NOMO-1 (cell line): Measurements from ENCODE around the gene ZMIZ1.
"Not testable (repeated sequence)": the region's sequence is repeated elsewhere in the genome, so short reads cannot be mapped to it uniquely, and the experiment has no call there.

Experiments
- DNase-seq, 2 experiments: peaks; one replicate each; lab custom pipeline; 2025; ENCODE audit not compliant: unreplicated experiment in 2 of 2; lab: John Stamatoyannopoulos, UW

Gene ZMIZ1

GRCh38 chr10:79030705-79031104 is 38.1 kb upstream of the ZMIZ1 start:
- DNase-seq, result no peak

GRCh38 chr10:79031723-79032122 is 37.0 kb upstream of the ZMIZ1 start:
- DNase-seq, result no peak

- no peak for DNase-seq
These were observed 34.4 kb upstream of the ZMIZ1 start for GRCh38 chr10:79034271-79034876.

DNA sequence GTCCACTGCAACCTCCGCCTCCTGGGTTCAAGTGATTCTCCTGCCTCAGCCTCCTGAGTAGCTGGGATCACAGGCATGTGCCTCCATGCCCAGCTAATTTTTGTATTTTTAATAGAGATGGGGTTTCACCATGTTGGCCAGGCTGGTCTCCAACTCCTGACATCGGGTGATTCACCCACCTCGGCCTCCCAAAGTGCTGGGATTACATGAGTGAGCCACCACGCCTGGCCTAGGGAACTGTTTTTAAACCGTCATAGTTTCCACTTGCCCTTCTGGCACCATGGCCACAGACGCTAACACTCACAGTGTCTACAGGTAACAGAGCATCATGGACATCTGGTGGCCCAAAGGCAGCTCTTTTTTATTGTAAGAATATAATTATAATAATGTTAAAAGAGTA is 32.4 kb upstream of the ZMIZ1 start:
- not testable (repeated sequence) for DNase-seq

GRCh38 chr10:79038104-79038840 is 30.5 kb upstream of the ZMIZ1 start:
- no peak for DNase-seq

- DNase-seq, result no peak
These were observed 29.9 kb upstream of the ZMIZ1 start for GRCh38 chr10:79038841-79039201.

- no peak for DNase-seq
These were observed 25.9 kb upstream of the ZMIZ1 start for GRCh38 chr10:79042639-79043411.

- DNase-seq, result no peak
These were observed 24.6 kb upstream of the ZMIZ1 start for GRCh38 chr10:79044036-79044632.

DNA sequence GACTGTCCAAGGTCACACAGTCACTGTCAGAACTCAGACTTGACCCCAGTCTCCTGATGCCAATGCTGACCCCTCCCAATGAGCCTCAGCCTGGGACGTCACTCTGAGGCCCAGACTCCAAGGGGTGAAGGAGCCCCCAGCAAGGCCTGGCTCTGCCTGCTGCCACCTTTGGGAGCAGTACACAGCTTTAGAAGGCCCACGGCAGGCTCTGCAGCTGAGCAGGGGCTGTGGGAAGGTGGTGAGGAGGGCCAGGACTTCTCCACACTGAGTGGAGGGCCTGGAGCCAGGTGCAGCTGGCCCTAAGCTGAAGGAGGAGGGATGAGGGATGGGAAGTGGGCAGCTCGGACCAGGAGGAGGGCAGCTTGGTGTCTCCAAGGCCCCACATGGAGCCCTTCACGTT is 23.9 kb upstream of the ZMIZ1 start:
- DNase-seq, result no peak

DNA sequence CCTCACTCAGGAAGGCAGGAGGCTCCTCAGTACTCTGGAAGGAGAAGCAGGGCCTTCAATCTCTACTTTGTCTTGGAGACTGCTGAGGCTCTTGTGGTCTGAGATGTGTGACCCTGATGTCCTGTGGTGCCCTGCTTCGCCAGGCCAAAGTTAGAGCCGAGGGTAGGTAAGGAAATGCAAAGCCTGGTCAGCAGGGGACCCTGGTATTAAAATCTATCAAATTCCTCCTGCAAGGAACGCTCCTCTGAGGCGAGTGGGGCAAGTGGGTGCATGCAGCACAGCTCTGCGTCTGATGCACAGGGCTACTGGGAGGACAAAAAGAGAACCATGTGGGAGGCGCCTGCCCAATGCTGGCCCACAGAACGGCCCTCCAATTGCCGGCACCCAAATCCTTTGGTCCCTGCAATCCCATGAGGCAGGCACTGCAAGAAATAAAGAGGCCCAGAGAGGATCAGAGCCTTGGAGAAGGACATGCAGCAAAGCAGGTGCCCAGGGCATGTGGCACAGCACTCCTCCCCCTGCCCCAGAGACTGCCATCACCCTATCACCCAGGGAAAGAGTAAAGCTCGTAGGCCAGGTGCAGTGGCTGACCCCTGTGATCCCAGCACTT is 23.1 kb upstream of the ZMIZ1 start:
- no peak for DNase-seq

GRCh38 chr10:79046326-79046725 is 22.4 kb upstream of the ZMIZ1 start:
- DNase-seq, result no peak

- DNase-seq, result no peak
These were observed 21.8 kb upstream of the ZMIZ1 start for GRCh38 chr10:79046741-79047583.

DNA sequence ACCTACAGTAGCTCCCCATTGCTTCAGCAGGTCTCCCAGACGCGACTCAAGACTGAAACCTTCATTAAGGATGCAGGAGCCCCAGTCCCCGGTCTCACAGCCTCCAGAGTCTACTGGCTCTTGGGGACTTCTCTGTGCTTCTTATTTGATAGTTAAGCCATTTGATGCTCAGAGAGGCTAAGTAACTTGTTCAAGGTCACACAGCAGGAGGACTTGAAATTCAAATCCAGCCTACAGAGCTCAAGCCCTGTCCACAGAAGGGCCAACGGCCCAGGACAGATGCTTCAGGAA is 21.2 kb upstream of the ZMIZ1 start:
- DNase-seq, result no peak

GRCh38 chr10:79047875-79048638 is 20.7 kb upstream of the ZMIZ1 start:
- peak; percentile 36 to 41 for DNase-seq

- DNase-seq, result no peak
These were observed 19.9 kb upstream of the ZMIZ1 start for GRCh38 chr10:79048639-79049550.

GRCh38 chr10:79049931-79050895 is 18.6 kb upstream of the ZMIZ1 start:
- DNase-seq, result no peak

GRCh38 chr10:79050896-79051555 is 17.7 kb upstream of the ZMIZ1 start:
- no peak for DNase-seq
